HCT116 (cell line): Measurements from ENCODE around the gene TNFRSF12A. TPM values are rescaled to one million over a fixed set of nuclear protein-coding genes. Genes with fewer than 3 reads are reported as not detected.

Experiments
- ATAC-seq: fragments of 200-7000 bp; cut with Tn5 transposase; 2 replicates; pipeline ENCODE4 v1.9.1; 2020; ENCODE audit warnings: mild to moderate bottlenecking, moderate library complexity
- BruUV-seq: library from RNA; stranded (reverse); fragments of 400-500 nt; replicated peaks from 2 replicates; lab custom pipeline; 2021; lab: Mats Ljungman, UMichigan
- CTCF ChIA-PET: fragments of 300-600 bp; sonication (Branson Sonifier 250); formaldehyde crosslinking; loops from one replicate; lab custom pipeline; 2021; ENCODE audit warnings: antibody characterized with exemption; lab: Charles Lee
- POLR2A ChIA-PET: fragments of 300-600, 350-600 bp; sonication (Branson Sonifier 250); formaldehyde crosslinking; loops from one replicate; lab custom pipeline; 2021; ENCODE audit warnings: antibody characterized with exemption; lab: Charles Lee
- RAD21 ChIA-PET, 2 experiments: fragments of 300-600 bp; sonication (Branson Sonifier 250); formaldehyde crosslinking; loops; one replicate each; lab custom pipeline; 2023; ENCODE audit warnings: low total read pairs in 2 of 2; ENCODE audit not compliant: uncharacterized antibody in 2 of 2, unreplicated experiment in 2 of 2, low non-redundant PET in 1 of 2; lab: Charles Lee
- DNase-seq: peaks from one replicate; pipeline ENCODE4 v3.0.0-alpha.2; 2010; ENCODE audit warnings: low read depth, low spot score
- H2AFZ ChIP-seq: fragments of 200-600 bp; shearing (Covaris generic), sonication (generic); 2 replicates; pipeline ENCODE4 v1.6.1; 2017; ENCODE audit warnings: low read depth, mixed run types, mixed read lengths, antibody characterized with exemption, low read length; ENCODE audit not compliant: poor library complexity, severe bottlenecking
- H3K27ac ChIP-seq: 2 replicates; pipeline ENCODE4 v1.5.1; 2012; ENCODE audit warnings: low read depth, low read length
- H3K27me3 ChIP-seq: fragments of 200-600 bp; sonication (generic); 2 replicates; pipeline ENCODE4 v1.6.1; 2016; ENCODE audit warnings: mixed run types, low read length, mixed read lengths; ENCODE audit not compliant: insufficient read depth
- H3K36me3 ChIP-seq, 2 experiments: fragments of 200-500 bp in 1 of 2; fragments of 200-600 bp in 1 of 2; sonication (Bioruptor generic) in 1 of 2; sonication (generic) in 1 of 2; 2 replicates each; pipeline versions ENCODE4 v1.5.1 to v1.6.1; 2014 to 2016; ENCODE audit warnings: low read length in 2 of 2, inconsistent platforms in 1 of 2, mixed read lengths in 1 of 2, mixed run types in 1 of 2; ENCODE audit not compliant: insufficient read depth in 2 of 2, control insufficient read depth in 1 of 2
- H3K4me1 ChIP-seq, 2 experiments: fragments of 200-600 bp in 1 of 2; sonication (generic) in 1 of 2; 2 replicates each; pipeline versions ENCODE4 v1.5.1 to v1.6.1; 2012 to 2017; ENCODE audit warnings: low read length in 2 of 2, inconsistent platforms in 1 of 2, mild to moderate bottlenecking in 1 of 2, mixed read lengths in 1 of 2, mixed run types in 1 of 2, moderate library complexity in 1 of 2; ENCODE audit not compliant: insufficient read depth in 2 of 2, control insufficient read depth in 1 of 2
- H3K4me2 ChIP-seq: fragments of 200-600 bp; sonication (generic); 2 replicates; pipeline ENCODE4 v1.6.1; 2017; ENCODE audit warnings: mixed run types, low read length, mixed read lengths
- H3K4me3 ChIP-seq, 2 experiments: fragments of 200-600 bp in 1 of 2; sonication (generic) in 1 of 2; replicated peaks in 1 of 2; 2 replicates each; pipeline ENCODE4 v1.5.1; 2011 to 2016; ENCODE audit warnings: low read length in 2 of 2, control low read depth in 1 of 2, low read depth in 1 of 2, mild to moderate bottlenecking in 1 of 2, mixed read lengths in 1 of 2, mixed run types in 1 of 2
- H3K79me2 ChIP-seq: fragments of 200-600 bp; sonication (generic); 2 replicates; pipeline ENCODE4 v1.6.1; 2017; ENCODE audit warnings: mild to moderate bottlenecking, mixed run types, low read length, moderate library complexity, mixed read lengths; ENCODE audit not compliant: insufficient read depth
- H3K9ac ChIP-seq: fragments of 200-600 bp; sonication (generic); 2 replicates; pipeline ENCODE4 v1.6.1; 2016; ENCODE audit warnings: low read length, mixed read lengths
- H3K9me2 ChIP-seq: fragments of 200-600 bp; sonication (generic), shearing (Covaris generic); 2 replicates; pipeline ENCODE4 v1.6.1; 2017; ENCODE audit warnings: mixed run types, mild to moderate bottlenecking, moderate library complexity; ENCODE audit not compliant: insufficient read depth
- H3K9me3 ChIP-seq, 2 experiments: fragments of 200-500 bp in 1 of 2; fragments of 200-600 bp in 1 of 2; sonication (Bioruptor generic) in 1 of 2; sonication (generic) in 1 of 2; 2 replicates each; pipeline ENCODE4 v1.6.1; 2014 to 2017; ENCODE audit warnings: low read length in 2 of 2, mixed read lengths in 2 of 2, inconsistent platforms in 1 of 2, low read depth in 1 of 2, mild to moderate bottlenecking in 1 of 2, mixed run types in 1 of 2, moderate library complexity in 1 of 2; ENCODE audit not compliant: control insufficient read depth in 1 of 2, insufficient read depth in 1 of 2
- H4K20me1 ChIP-seq: fragments of 200-600 bp; sonication (generic), shearing (Covaris generic); 2 replicates; pipeline ENCODE4 v1.6.1; 2017; ENCODE audit warnings: mixed run types, mild to moderate bottlenecking, moderate library complexity; ENCODE audit not compliant: insufficient read depth
- CEBPB ChIP-seq: IDR thresholded peaks from 2 replicates; pipeline ENCODE4 v1.6.1; 2012; ENCODE audit warnings: low read depth
- EGR1 ChIP-seq: IDR thresholded peaks from 2 replicates; pipeline ENCODE4 v1.6.1; 2012; ENCODE audit warnings: low read depth
- EZH2 ChIP-seq: fragments of 200-600 bp; sonication (generic); IDR thresholded peaks from 2 replicates; pipeline ENCODE4 v1.6.1; 2017; ENCODE audit warnings: antibody characterized with exemption, mixed run types
- EZH2phosphoT487 ChIP-seq: fragments of 200-600 bp; IDR thresholded peaks from 2 replicates; pipeline ENCODE4 v1.6.1; 2018; ENCODE audit warnings: antibody characterized with exemption, borderline replicate concordance
- JUND ChIP-seq: IDR thresholded peaks from 2 replicates; pipeline ENCODE4 v1.6.1; 2012
- POLR2AphosphoS5 ChIP-seq: IDR thresholded peaks from 2 replicates; pipeline ENCODE4 v1.6.1; 2011; ENCODE audit warnings: mild to moderate bottlenecking, low read depth, low read length, moderate library complexity
- REST ChIP-seq: IDR thresholded peaks from 2 replicates; pipeline ENCODE4 v1.6.1; 2012; ENCODE audit warnings: low read depth
- SP1 ChIP-seq: IDR thresholded peaks from 2 replicates; pipeline ENCODE4 v1.6.1; 2012; ENCODE audit warnings: low read depth
- SRF ChIP-seq: IDR thresholded peaks from 2 replicates; pipeline ENCODE4 v1.6.1; 2012; ENCODE audit warnings: low read depth
- TCF7L2 ChIP-seq: IDR thresholded peaks from 2 replicates; pipeline ENCODE4 v1.7.0; 2011; ENCODE audit warnings: borderline replicate concordance, inconsistent platforms; ENCODE audit not compliant: insufficient read depth, insufficient read length; ENCODE audit errors: extremely low read depth
- intact Hi-C: fragments of 100-400 bp; cut with micrococcal nuclease; formaldehyde crosslinking; loops from 2 replicates; pipeline ENCODE4 v1.10.0; 2022
- total RNA-seq: library from RNA; stranded (reverse); gene quantifications from one replicate; pipeline ENCODE4 v1.2.1, GENCODE V29; 2021; ENCODE audit not compliant: unreplicated experiment
- TF ChIP-seq, protein P1 (sequence below): IDR thresholded peaks from 2 replicates; pipeline ENCODE4 v1.6.1; 2012

Gene TNFRSF12A
- total RNA-seq, 1 experiment from 2014 or later = 188 TPM

GRCh38 chr16:3050487-3050886 is 30.3 kb downstream of the TNFRSF12A start (continued):
- TF ChIP-seq EZH2phosphoT487 (no peak), CEBPB (no peak), SRF (no peak), POLR2AphosphoS5 (no peak), REST (no peak)

- H3K4me2 ChIP-seq = no peak overlapping the region
- no peak overlapping the region for H2AFZ ChIP-seq
- H3K36me3 ChIP-seq = no peaks in the 10 kb centered on the region
- H3K9me2 ChIP-seq = no peaks in the 10 kb centered on the region
- ChIA-PET CTCF (interaction anchor here (4.3 kb wide), 1 partner anchor 8 kb away, joined by 16 read pairs; no protein-coding TSS in a partner anchor), POLR2A (interaction anchor here (1.3 kb wide), 1 partner anchor 11 kb away, joined by 3 read pairs; no protein-coding TSS in a partner anchor), RAD21 (no interaction called here)
- no peak for DNase-seq
- H3K27ac ChIP-seq = no peak overlapping the region
- H3K4me1 ChIP-seq = peaks cover 0 to 19% of the 10 kb centered on the region in 2 experiments; a peak in 1 of 4 replicates
- TF ChIP-seq, protein P1, sequence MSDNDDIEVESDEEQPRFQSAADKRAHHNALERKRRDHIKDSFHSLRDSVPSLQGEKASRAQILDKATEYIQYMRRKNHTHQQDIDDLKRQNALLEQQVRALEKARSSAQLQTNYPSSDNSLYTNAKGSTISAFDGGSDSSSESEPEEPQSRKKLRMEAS = no peak
- TF ChIP-seq SP1 = no peak
- TF ChIP-seq TCF7L2 = no peak
- no peak for TF ChIP-seq JUND
- no peak for TF ChIP-seq EZH2phosphoT487
- TF ChIP-seq REST = no peak
- no peak for TF ChIP-seq EGR1
- TF ChIP-seq EZH2 = no peak
- no peak overlapping the region for H3K9ac ChIP-seq
- no peaks in the 10 kb centered on the region for H4K20me1 ChIP-seq
- H3K9me3 ChIP-seq = no peaks in the 10 kb centered on the region
- no peaks in the 10 kb centered on the region for H3K79me2 ChIP-seq
- no peak for ATAC-seq
- intact Hi-C loops = loop anchor here (10.0 kb wide), 1 partner anchor 124 kb away; no protein-coding TSS in a partner anchor
- no TSS peak for BruUV-seq
- H3K4me3 ChIP-seq = no peak overlapping the region
- no peaks in the 10 kb centered on the region for H3K27me3 ChIP-seq
Measured at GRCh38 chr16:3051009-3051408, 30.8 kb downstream of the TNFRSF12A start.
